Effector memory CD4-positive, alpha-beta T cell (primary cell): ENCODE measurements around the gene MAFF.

Source experiments
- DNase-seq, 3 donors: peaks; one replicate each; pipeline ENCODE4 v3.0.0-alpha.2; 2020
- H3K27ac ChIP-seq: 2 replicates; pipeline ENCODE4 v1.7.0; 2013; ENCODE audit warnings: mild to moderate bottlenecking, low read length, moderate library complexity; ENCODE audit not compliant: insufficient read depth, poor library complexity, severe bottlenecking
- H3K27me3 ChIP-seq: replicated peaks from 2 replicates; pipeline ENCODE4 v1.7.0; 2013; ENCODE audit warnings: mild to moderate bottlenecking, low read length; ENCODE audit not compliant: insufficient read depth, control insufficient read depth, poor library complexity, severe bottlenecking
- H3K36me3 ChIP-seq: 2 replicates; pipeline ENCODE4 v1.7.0; 2013; ENCODE audit warnings: mild to moderate bottlenecking, low read length, moderate library complexity; ENCODE audit not compliant: control insufficient read depth, insufficient read depth
- H3K4me1 ChIP-seq: 2 replicates; pipeline ENCODE4 v1.7.0; 2013; ENCODE audit warnings: low read length, mild to moderate bottlenecking; ENCODE audit not compliant: control insufficient read depth, insufficient read depth, poor library complexity, severe bottlenecking
- H3K4me3 ChIP-seq: 2 replicates; pipeline ENCODE4 v1.7.0; 2013; ENCODE audit warnings: low read length, low read depth, mild to moderate bottlenecking; ENCODE audit not compliant: insufficient read depth, poor library complexity, severe bottlenecking
- H3K9me3 ChIP-seq: 2 replicates; pipeline ENCODE4 v1.7.0; 2013; ENCODE audit warnings: mild to moderate bottlenecking, low read length, moderate library complexity; ENCODE audit not compliant: control insufficient read depth

Gene MAFF

DNA sequence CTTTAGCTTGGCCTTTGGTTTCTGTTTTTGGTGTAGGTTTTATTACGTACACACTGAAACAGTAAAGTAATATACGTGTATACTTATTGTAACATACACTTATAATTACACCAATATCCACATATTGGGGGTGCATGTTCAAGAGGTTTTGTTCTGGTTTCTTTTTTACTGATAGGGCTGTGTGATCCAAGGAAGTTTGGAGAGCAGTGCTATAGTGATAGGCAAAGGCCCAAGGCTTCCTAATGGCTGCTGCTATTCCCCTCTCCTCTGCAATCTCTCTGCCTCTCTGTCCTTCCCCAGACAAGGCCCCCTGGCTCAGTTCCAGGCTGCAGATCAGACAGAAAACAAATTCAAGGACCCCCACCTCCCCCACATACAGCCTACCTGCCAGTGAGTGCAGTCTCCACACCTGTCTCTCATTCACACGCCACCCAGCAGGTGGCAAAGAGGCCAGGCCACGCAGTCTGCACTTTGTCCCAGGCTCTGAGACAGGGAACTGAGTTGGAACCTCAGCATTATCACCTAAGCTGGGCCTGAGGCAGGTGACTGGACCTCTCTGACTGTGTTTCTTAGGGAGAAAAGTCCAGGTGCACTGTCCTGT is 56.0 kb downstream of the MAFF start:
- H3K9me3 ChIP-seq: no peaks in the 10 kb centered on the region
- H3K36me3 ChIP-seq: no peaks in the 10 kb centered on the region
- H3K27ac ChIP-seq: no peak overlapping the region
- H3K4me3 ChIP-seq: no peak overlapping the region
- no peaks in the 10 kb centered on the region for H3K4me1 ChIP-seq
- H3K27me3 ChIP-seq: no peaks in the 10 kb centered on the region
- DNase-seq: no peak

DNA sequence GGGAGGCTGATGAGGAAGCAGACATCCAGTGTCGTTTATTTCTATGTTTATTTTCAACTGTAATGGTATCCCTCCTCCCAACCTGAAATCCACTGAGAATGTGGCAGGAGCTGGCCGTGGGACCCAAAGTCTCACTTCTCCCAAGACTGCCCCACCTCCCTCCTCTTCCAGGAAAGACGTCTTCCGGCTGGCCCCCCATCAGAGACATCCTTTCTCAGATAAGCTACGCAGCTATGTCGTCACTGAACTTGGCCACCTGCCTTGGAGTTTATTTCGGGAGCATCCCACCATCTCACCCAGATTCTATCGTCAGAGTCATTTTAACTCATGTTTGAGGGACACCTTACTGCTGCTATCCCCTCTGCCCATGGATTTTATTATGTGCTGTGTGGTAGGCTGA is 57.1 kb downstream of the MAFF start:
- no peak for DNase-seq

DNA sequence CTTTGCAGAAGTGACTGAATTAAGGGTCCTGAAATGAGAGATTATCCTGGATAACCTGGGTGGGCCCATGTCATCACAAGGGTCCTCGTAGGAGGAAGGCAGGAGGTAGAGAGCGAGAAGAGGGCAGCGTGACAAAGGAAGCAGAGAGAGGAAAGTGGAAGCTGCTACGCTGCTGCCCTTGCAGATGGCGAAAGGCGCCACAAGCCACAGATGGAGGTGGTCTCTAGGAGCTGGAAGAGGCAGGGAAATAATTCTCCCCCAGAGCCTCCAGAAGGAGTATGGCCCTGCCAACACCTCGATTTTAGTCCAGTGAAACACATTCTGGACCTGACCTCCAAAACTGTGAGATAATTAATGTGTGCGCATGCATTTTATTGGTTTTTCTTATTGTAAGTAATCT is 57.6 kb downstream of the MAFF start:
- H3K4me1 ChIP-seq: no peaks in the 10 kb centered on the region

More for the DNA sequence above, 57.1 kb downstream of the MAFF start:
- Histone ChIP-seq H3K27ac (no peak overlapping the region), H3K36me3 (no peaks in the 10 kb centered on the region), H3K4me3 (no peak overlapping the region), H3K9me3 (no peaks in the 10 kb centered on the region), H3K4me1 (no peaks in the 10 kb centered on the region), H3K27me3 (no peaks in the 10 kb centered on the region)

DNA sequence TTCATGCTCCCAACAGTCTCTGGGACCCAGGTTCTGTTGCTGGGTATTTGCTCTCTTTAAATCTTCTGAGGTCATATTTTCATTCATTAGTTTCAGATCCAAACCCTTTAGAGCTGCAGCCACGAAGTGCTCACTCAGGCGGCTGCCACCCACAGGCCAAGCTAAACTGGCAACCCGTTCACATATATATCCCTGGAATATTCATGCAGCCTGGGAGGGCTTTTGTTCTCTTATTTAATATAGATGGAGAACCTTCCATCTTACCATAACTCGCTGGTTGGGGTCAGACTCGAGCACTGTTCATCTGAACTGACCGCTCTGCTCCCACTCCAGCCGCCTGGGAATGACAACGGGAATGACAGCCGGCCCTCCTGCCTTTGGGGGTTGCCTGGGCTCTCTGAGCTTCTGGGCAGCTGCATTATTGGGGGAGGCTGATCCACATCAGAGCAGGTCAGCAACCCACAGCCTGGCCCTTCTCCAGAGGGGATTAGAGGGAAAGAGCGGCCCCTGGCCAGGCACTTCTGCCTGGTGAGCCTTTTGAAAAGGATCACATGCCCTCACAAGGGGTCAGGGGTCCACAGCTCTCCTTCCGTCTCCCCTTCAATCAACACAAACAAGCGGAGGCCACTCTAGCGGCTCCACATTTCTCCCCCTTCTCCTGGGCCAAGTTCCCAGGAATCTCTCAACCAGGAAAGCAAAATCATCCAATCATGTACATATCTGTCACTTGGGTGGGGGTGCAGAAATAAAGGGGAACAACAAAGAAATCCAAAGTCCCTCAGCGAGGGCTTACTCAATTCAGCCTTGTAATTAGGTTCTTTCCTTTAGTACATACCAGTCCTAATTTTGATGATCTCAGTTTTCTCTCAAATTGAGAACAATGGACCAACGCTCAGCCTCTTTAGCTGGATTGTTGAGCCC is 59.2 kb downstream of the MAFF start:
- H3K36me3 ChIP-seq: no peaks in the 10 kb centered on the region
- peaks cover 5% of the 10 kb centered on the region for H3K4me1 ChIP-seq
- no peak for DNase-seq

More for the DNA sequence above, 57.6 kb downstream of the MAFF start:
- no peaks in the 10 kb centered on the region for H3K9me3 ChIP-seq
- no peak overlapping the region for H3K4me3 ChIP-seq
- DNase-seq: no peak
- no peaks in the 10 kb centered on the region for H3K36me3 ChIP-seq
- H3K27ac ChIP-seq: no peak overlapping the region
- no peaks in the 10 kb centered on the region for H3K27me3 ChIP-seq

DNA sequence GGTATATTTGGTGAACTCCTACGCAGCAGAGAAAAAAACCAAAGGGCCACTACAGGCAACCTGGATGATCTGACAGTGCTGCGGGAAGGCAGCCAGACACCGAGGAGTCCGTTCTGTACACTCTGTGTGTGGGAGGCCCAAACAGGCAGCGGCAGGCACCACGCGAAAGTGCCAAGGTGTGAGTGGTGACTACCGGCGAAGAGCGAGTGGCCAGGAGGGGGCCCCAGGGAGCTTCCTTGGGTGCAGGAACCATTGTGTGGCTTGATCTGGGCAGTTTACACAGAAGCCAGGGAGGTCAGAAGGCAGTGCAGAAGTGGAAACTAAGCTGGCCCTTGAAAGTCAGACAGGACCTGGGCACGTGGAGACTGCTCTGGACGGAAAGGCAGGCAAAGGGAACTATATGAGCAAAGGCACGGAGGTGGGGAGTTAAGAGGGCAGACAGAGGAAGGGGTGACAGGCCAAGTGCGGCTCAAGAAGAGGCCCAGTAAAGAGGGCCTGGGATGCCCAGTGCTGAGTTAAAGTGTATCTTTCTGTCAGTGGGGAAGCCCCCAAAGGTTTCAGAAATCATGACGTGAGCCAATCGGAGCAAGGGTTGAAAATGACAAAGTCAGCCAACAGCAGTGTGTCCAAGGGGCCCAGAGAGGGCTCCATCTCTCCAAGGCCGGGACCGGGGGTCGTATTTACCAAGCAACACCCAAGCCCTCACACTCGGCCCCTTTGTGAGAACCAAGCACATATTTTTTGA is 60.4 kb downstream of the MAFF start:
- peaks cover 16% of the 10 kb centered on the region for H3K4me1 ChIP-seq
- DNase-seq: peak in 2 of 3 donors; percentile 9 to 11
- no peak overlapping the region for H3K27ac ChIP-seq
- no peak overlapping the region for H3K4me3 ChIP-seq
- no peaks in the 10 kb centered on the region for H3K9me3 ChIP-seq
- no peaks in the 10 kb centered on the region for H3K36me3 ChIP-seq
- no peaks in the 10 kb centered on the region for H3K27me3 ChIP-seq

More for the DNA sequence above, 59.2 kb downstream of the MAFF start:
- Histone ChIP-seq H3K27ac (peak overlapping the region; percentile 42), H3K4me3 (no peak overlapping the region), H3K27me3 (no peaks in the 10 kb centered on the region), H3K9me3 (no peaks in the 10 kb centered on the region)

DNA sequence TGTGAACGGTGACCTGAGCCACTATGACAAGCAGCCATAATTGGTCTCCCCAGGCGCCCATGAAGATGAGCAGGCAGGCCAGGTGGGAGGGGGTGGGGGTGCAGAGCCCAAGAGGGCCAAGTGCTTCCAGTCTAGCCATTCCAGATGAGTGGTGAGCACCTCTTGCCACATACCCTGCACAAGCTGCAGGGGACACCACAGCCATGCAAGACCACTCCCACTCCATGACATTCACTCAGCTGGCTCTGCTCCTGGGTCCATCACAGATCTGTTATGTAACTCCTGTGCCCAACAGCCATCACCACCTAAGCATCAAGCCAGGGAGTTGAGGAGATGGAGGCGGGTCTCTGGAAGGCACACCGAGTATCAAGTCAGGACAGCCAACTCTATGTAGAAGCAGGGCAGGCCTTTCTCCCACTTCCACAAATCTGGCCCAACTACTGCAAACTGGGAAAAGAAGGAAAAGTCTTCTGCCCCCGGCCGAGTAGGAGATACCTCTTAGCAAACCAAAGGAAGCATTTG is 62.6 kb downstream of the MAFF start:
- Histone ChIP-seq H3K4me1 (peaks cover 16% of the 10 kb centered on the region), H3K27ac (no peak overlapping the region), H3K36me3 (no peaks in the 10 kb centered on the region), H3K27me3 (no peaks in the 10 kb centered on the region), H3K4me3 (no peak overlapping the region), H3K9me3 (no peaks in the 10 kb centered on the region)
- DNase-seq: no peak
